Pons (tissue), 1 donor: ENCODE measurements around the gene THY1.

Source experiments
- DNase-seq: peaks from one replicate; pipeline ENCODE4 v3.0.0-alpha.2; 2016; ENCODE audit warnings: low spot score

THY1 gene

GRCh38 chr11:119381181-119381988 lies 41.6 kb downstream of the THY1 start, which contains the start of gene USP2:
USP2 (minus strand) TSS chr11:119381690; CDS start chr11:119373480, 8,210 bp downstream.
- peak; percentile 97 for DNase-seq

- no peak for DNase-seq
These were observed 42.2 kb downstream of the THY1 start for GRCh38 chr11:119380827-119381180.

GRCh38 chr11:119380160-119380826 lies 42.7 kb downstream of the THY1 start:
- DNase-seq, result no peak

- DNase-seq, result no peak
These were observed 44.0 kb downstream of the THY1 start for GRCh38 chr11:119378851-119379465.

- no peak for DNase-seq
These were observed 44.9 kb downstream of the THY1 start for GRCh38 chr11:119377961-119378667.

GRCh38 chr11:119377112-119377901 lies 45.7 kb downstream of the THY1 start:
- no peak for DNase-seq

GRCh38 chr11:119376197-119376847 lies 46.6 kb downstream of the THY1 start:
- DNase-seq, result peak; percentile 95

- peak; percentile 94 for DNase-seq
These were observed 47.4 kb downstream of the THY1 start for GRCh38 chr11:119375337-119376196.

- DNase-seq, result peak; percentile 76
These were observed 48.2 kb downstream of the THY1 start for GRCh38 chr11:119374632-119375336.

GRCh38 chr11:119373921-119374631 lies 48.9 kb downstream of the THY1 start:
- peak; percentile 92 for DNase-seq

GRCh38 chr11:119373059-119373920 lies 49.7 kb downstream of the THY1 start:
- no peak for DNase-seq

GRCh38 chr11:119372260-119373058 lies 50.5 kb downstream of the THY1 start:
- no peak for DNase-seq

- peak; percentile 80 for DNase-seq
These were observed 51.2 kb downstream of the THY1 start for GRCh38 chr11:119371778-119372182.

GRCh38 chr11:119371067-119371601 lies 51.8 kb downstream of the THY1 start:
- DNase-seq, result no peak

GRCh38 chr11:119370486-119371046 lies 52.4 kb downstream of the THY1 start:
- no peak for DNase-seq
